K562 (cell line): ENCODE results near the gene APOL3. TPM values are rescaled to one million over a fixed set of nuclear protein-coding genes. Genes with fewer than 3 reads are reported as not detected.

ENCODE experiments used
- ATAC-seq: fragments of 200-7000 bp; cut with Tn5 transposase; 3 replicates; pipeline ENCODE4 v1.9.1; 2020; ENCODE audit warnings: moderate library complexity
- BruUV-seq: library from RNA; stranded (reverse); fragments of 400-500 nt; replicated peaks from 2 replicates; lab custom pipeline; 2021; lab: Mats Ljungman, UMichigan
- CTCF ChIA-PET: fragments of 300-600 bp; formaldehyde crosslinking; extraction: SDS; loops from one replicate; lab custom pipeline; 2021; ENCODE audit warnings: low intra/inter-chr PET ratio; lab: Yijun Ruan, JAX
- POLR2A ChIA-PET: fragments of 300-600, 350-650 bp; sonication (Branson Sonifier 250); formaldehyde crosslinking; extraction: SDS; loops from one replicate; lab custom pipeline; 2021; ENCODE audit warnings: antibody characterized with exemption, inconsistent platforms; lab: Yijun Ruan, JAX
- DNase-seq, 4 experiments: peaks; one replicate each; pipeline versions ENCODE4 v3.0.0 to v3.0.0-alpha.2; 2011 to 2018; ENCODE audit warnings: low spot score in 3 of 4, mixed read lengths in 3 of 4; ENCODE audit errors: extremely low read depth in 1 of 4
- FAIRE-seq: peaks from 2 replicates; lab custom pipeline; 2011; peaks lifted over from hg19 to GRCh38; lab: Jason Lieb, UNC
- H2AFZ ChIP-seq: 2 replicates; pipeline ENCODE4 v1.6.0; 2011; ENCODE audit warnings: low read depth, low read length, control low read depth, inconsistent platforms
- H3K27ac ChIP-seq: fragments of 200-600 bp; 3 replicates; pipeline ENCODE4 v1.8.0; 2011; ENCODE audit warnings: low read depth, mild to moderate bottlenecking, control low read depth, inconsistent platforms, low read length, moderate library complexity, mixed read lengths; ENCODE audit errors: extremely low read depth
- H3K27me3 ChIP-seq, 2 experiments: fragments of 300-600 bp in 1 of 2; 2 replicates in 1 of 2; 3 replicates in 1 of 2; pipeline versions ENCODE4 v1.6.0 to v1.8.0; 2011; ENCODE audit warnings: inconsistent platforms in 2 of 2, low read length in 2 of 2, mild to moderate bottlenecking in 1 of 2, mixed read lengths in 1 of 2, moderate library complexity in 1 of 2; ENCODE audit not compliant: control insufficient read depth in 2 of 2, insufficient read depth in 2 of 2
- H3K36me3 ChIP-seq: fragments of 300-600 bp; 3 replicates; pipeline ENCODE4 v1.8.0; 2011; ENCODE audit warnings: mild to moderate bottlenecking, low read length, inconsistent platforms; ENCODE audit not compliant: control insufficient read depth, insufficient read depth
- H3K4me1 ChIP-seq, 2 experiments: fragments of 200-600 bp in 1 of 2; replicated peaks in 1 of 2; 2 replicates in 1 of 2; 3 replicates in 1 of 2; pipeline versions ENCODE4 v1.5.1 to v1.8.0; 2011; ENCODE audit warnings: inconsistent platforms in 2 of 2, low read length in 2 of 2, mild to moderate bottlenecking in 1 of 2, mixed read lengths in 1 of 2, moderate library complexity in 1 of 2; ENCODE audit not compliant: control insufficient read depth in 2 of 2, insufficient read depth in 2 of 2
- H3K4me2 ChIP-seq: 2 replicates; pipeline ENCODE4 v1.6.1; 2011; ENCODE audit warnings: low read length, control low read depth, inconsistent platforms, mixed read lengths; ENCODE audit not compliant: insufficient read depth
- H3K4me3 ChIP-seq: fragments of 200-600 bp; sonication (generic), shearing (Covaris generic); 2 replicates; pipeline ENCODE4 v1.5.1; 2016; ENCODE audit warnings: control low read depth, inconsistent platforms
- H3K79me2 ChIP-seq: fragments of 200-600 bp; 3 replicates; pipeline ENCODE4 v1.8.0; 2011; ENCODE audit warnings: low read length, inconsistent platforms; ENCODE audit not compliant: control insufficient read depth, insufficient read depth
- H3K9ac ChIP-seq, 2 experiments: 2 replicates each; pipeline versions ENCODE4 v1.6.0 to v1.6.1; 2011; ENCODE audit warnings: low read depth in 2 of 2, low read length in 2 of 2, control low read depth in 1 of 2, inconsistent platforms in 1 of 2, mild to moderate bottlenecking in 1 of 2, mixed read lengths in 1 of 2; ENCODE audit not compliant: insufficient read depth in 1 of 2
- H3K9me1 ChIP-seq: one replicate; pipeline ENCODE4 v1.6.0; 2011; ENCODE audit warnings: inconsistent platforms, mild to moderate bottlenecking, low read length, moderate library complexity; ENCODE audit not compliant: control insufficient read depth, insufficient read depth
- H3K9me3 ChIP-seq: replicated peaks from 2 replicates; pipeline ENCODE4 v1.5.1; 2011; ENCODE audit warnings: low read depth, low read length, inconsistent platforms; ENCODE audit not compliant: control insufficient read depth, insufficient read depth
- H4K20me1 ChIP-seq: replicated peaks from 2 replicates; pipeline ENCODE4 v1.6.1; 2011; ENCODE audit warnings: low read length, inconsistent platforms, mixed read lengths; ENCODE audit not compliant: control insufficient read depth, insufficient read depth
- MED1 ChIP-seq: sonication (generic); formaldehyde crosslinking; IDR thresholded peaks from 2 replicates; pipeline ENCODE4 v1.8.1; 2023; ENCODE audit warnings: missing genetic modification reagents, borderline replicate concordance
- NCOR1 ChIP-seq: fragments of 450-650 bp; IDR thresholded peaks from 2 replicates; pipeline ENCODE4 v1.6.1; 2016; ENCODE audit warnings: mild to moderate bottlenecking, moderate library complexity
- NFE2 ChIP-seq: IDR thresholded peaks from 2 replicates; pipeline ENCODE4 v1.6.1; 2014; ENCODE audit warnings: antibody characterized with exemption, low read depth
- SMARCA4 ChIP-seq: fragments of 450-650 bp; IDR thresholded peaks from 2 replicates; pipeline ENCODE4 v1.6.1; 2016
- WGBS: fragments of 100-300 bp; shearing (Covaris generic); methylation state at CpG from one replicate; pipeline ENCODE4 v1.1.6; 2016; ENCODE audit warnings: low coverage, mixed read lengths; ENCODE audit not compliant: insufficient coverage; ENCODE audit errors: missing lambda C conversion rate; 5-methylcytosine and 5-hydroxymethylcytosine counted together
- in situ Hi-C: fragments of 300-500 bp; cut with MboI; formaldehyde crosslinking; loops from 4 replicates; pipeline ENCODE4 v1.15.0; 2018; ENCODE audit warnings: inconsistent platforms, mixed read lengths
- intact Hi-C: fragments of 100-400 bp; cut with micrococcal nuclease; formaldehyde crosslinking; loops from 2 replicates; pipeline ENCODE4 v1.14.2; 2022
- polyA plus RNA-seq, 8 experiments: library from polyadenylated mRNA; depleted of rRNA in 4 of 8; stranded (reverse) in 5 of 8; unstranded in 3 of 8; fragments of >200 nt; fragmentation: Nextera tagmentation in 2 of 8; fragmentation: Illumina TruSeq in 1 of 8; extraction: Ambion mirVana in 2 of 8; extraction: Trizol in 1 of 8; gene quantifications; 2 replicates each; pipeline versions ENCODE4 v1.2.1 to v1.2.3, GENCODE V29; 2011 to 2014; ENCODE audit warnings: inconsistent platforms in 1 of 8, missing spikeins in 1 of 8
- total RNA-seq, 7 experiments: library from RNA; depleted of rRNA in 6 of 7; stranded (reverse); fragments of >200 nt in 6 of 7; fragmentation: Illumina TruSeq in 2 of 7; extraction: Trizol in 2 of 7; gene quantifications; 2 replicates each; pipeline versions ENCODE4 v1.2.1 to v1.2.3, GENCODE V29; 2011 to 2021; ENCODE audit warnings: low replicate concordance in 1 of 7
- TF ChIP-seq, protein P1 (sequence below): sonication (generic); formaldehyde crosslinking; IDR thresholded peaks from 2 replicates; pipeline ENCODE4 v1.8.0; 2022; ENCODE audit warnings: missing genetic modification reagents, mild to moderate bottlenecking, borderline replicate concordance

Gene APOL3
- total and polyA plus RNA-seq, 9 of the 15 experiments (the other 6 are each of a cell fraction or from before 2014, with no cell fraction given) = 0.25 to 1.1 (median 0.56) TPM; not detected in 1

DNA sequence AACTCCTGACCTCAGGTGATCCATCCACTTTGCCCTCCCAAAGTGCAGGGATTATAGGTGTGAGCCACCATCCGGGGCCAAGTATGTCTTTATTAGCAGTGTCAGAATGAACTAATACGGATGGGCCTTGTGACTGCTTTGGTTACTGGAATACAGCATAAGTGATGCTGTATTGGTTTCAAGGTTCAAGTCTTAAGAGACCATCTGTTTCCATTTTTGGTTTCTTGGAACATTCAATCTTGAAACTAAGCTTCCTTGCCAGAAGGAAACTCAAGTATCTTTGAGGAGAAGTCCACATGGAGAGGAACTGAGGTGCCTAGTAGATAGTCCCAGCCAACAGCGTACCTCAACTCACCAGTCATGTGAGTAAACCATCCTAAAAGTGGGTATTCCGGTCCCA is 58.8 kb downstream of the APOL3 start:
- H4K20me1 ChIP-seq = no peaks in the 10 kb centered on the region
- H3K4me1 ChIP-seq = peaks cover 0 to 3% of the 10 kb centered on the region in 2 experiments; a peak in 2 of 5 replicates
- DNase-seq (no peak), FAIRE-seq (no peak), ATAC-seq (no peak)
- no peaks in the 10 kb centered on the region for H3K9me3 ChIP-seq
- H3K36me3 ChIP-seq = no peaks in the 10 kb centered on the region
- no peak overlapping the region for H3K27ac ChIP-seq
- in situ Hi-C loops = no loop called here
- H3K9me1 ChIP-seq = no peaks in the 10 kb centered on the region
- no peaks in the 10 kb centered on the region for H3K27me3 ChIP-seq
- WGBS = 32% methylated on average over 4 of the region's 4 CpGs
- no TSS peak for BruUV-seq
- no peaks in the 10 kb centered on the region for H3K79me2 ChIP-seq
- no peak overlapping the region for H2AFZ ChIP-seq
- ChIA-PET CTCF (no interaction called here), POLR2A (no interaction called here)
- H3K9ac ChIP-seq = no peak overlapping the region
- H3K4me3 ChIP-seq = no peak overlapping the region
- intact Hi-C loops = no loop called here
- TF ChIP-seq MED1 (CRISPR knock-in tag) (no peak), NCOR1 (no peak), SMARCA4 (no peak), NFE2 (no peak)
- TF ChIP-seq, protein P1, sequence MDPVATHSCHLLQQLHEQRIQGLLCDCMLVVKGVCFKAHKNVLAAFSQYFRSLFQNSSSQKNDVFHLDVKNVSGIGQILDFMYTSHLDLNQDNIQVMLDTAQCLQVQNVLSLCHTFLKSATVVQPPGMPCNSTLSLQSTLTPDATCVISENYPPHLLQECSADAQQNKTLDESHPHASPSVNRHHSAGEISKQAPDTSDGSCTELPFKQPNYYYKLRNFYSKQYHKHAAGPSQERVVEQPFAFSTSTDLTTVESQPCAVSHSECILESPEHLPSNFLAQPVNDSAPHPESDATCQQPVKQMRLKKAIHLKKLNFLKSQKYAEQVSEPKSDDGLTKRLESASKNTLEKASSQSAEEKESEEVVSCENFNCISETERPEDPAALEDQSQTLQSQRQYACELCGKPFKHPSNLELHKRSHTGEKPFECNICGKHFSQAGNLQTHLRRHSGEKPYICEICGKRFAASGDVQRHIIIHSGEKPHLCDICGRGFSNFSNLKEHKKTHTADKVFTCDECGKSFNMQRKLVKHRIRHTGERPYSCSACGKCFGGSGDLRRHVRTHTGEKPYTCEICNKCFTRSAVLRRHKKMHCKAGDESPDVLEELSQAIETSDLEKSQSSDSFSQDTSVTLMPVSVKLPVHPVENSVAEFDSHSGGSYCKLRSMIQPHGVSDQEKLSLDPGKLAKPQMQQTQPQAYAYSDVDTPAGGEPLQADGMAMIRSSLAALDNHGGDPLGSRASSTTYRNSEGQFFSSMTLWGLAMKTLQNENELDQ = no peak
- H3K4me2 ChIP-seq = no peak overlapping the region
